SK-N-SH (cell line): ENCODE results near the gene MAD1L1.

Source experiments
- CTCF ChIP-seq: fragments of 200-600 bp; sonication (generic); IDR thresholded peaks from 2 replicates; pipeline ENCODE4 v1.6.1; 2017; ENCODE audit warnings: antibody characterized with exemption, mild to moderate bottlenecking, moderate library complexity
- JUND ChIP-seq: IDR thresholded peaks from 2 replicates; pipeline ENCODE4 v1.4.0; 2012

DNA sequence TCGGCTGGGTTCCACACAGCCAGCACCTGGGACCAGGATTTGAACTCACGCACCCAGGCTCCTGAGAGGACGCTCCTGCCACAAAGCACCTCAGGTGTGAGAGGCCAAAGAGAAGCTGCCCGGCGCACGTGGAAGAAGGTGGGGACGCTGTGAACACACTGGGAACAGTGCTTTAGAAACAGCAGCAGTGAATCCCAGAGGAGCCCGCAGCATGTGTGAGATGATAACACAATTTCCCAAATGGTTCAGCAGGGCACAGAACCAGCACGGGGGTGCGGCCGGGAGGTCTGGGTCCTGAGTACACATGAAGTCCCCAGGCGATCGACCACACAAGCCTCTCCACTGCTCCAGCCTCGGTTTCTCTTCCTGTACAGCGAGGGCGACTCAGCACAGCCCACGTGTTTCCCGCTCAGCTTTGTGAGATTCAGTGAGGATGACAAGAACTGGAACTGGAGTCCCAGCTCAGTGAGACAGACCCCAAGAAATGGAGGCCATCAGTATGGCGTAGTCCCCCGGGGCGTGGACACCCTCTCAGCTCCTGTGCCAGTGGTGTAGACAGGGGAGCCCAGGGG lies 188.3 kb downstream of the MAD1L1 start:
- TF ChIP-seq CTCF (no peak), JUND (no peak)
